Suprapubic skin (tissue), 4 donors: ENCODE data around the gene VCAN.

Experiments
- EP300 ChIP-seq: sonication (generic); formaldehyde crosslinking; IDR thresholded peaks from one replicate; pipeline ENCODE4 v1.6.1; 2017; ENCODE audit warnings: antibody characterized with exemption
- POLR2A ChIP-seq, 2 donors: fragments of 450-650 bp; IDR thresholded peaks; one replicate each; pipeline ENCODE4 v1.6.1; 2017; ENCODE audit warnings: antibody characterized with exemption in 2 of 2, mild to moderate bottlenecking in 2 of 2, moderate library complexity in 2 of 2
- POLR2AphosphoS5 ChIP-seq, 3 donors: sonication (generic); formaldehyde crosslinking; IDR thresholded peaks; one replicate each; pipeline ENCODE4 v1.6.1; 2017; ENCODE audit warnings: antibody characterized with exemption in 3 of 3
- TF ChIP-seq, protein P1 (sequence below), 2 donors: fragments of 200-600 bp in 1 of 2; fragments of 450-650 bp in 1 of 2; sonication (generic) in 1 of 2; IDR thresholded peaks; one replicate each; pipeline ENCODE4 v1.5.1; 2016 to 2019; ENCODE audit warnings: antibody characterized with exemption in 2 of 2, mild to moderate bottlenecking in 1 of 2, moderate library complexity in 1 of 2

DNA sequence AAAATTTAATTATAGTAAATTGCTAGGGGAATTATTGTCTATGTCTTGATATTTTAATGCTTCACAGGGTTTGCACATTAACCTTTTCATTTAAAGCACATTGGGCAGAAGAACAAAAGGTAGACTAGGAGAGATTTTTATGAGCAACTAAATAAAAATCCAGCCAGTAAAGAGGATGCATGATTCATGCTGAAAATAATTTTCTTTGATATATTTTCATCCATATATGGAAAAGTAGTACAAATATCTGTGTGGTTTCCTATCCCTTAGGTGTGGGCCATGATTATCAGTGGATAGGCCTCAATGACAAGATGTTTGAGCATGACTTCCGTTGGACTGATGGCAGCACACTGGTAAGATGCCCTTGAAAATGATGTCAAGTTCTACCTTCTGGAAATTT lies 83.1 kb downstream of the VCAN start:
- TF ChIP-seq, protein P1, sequence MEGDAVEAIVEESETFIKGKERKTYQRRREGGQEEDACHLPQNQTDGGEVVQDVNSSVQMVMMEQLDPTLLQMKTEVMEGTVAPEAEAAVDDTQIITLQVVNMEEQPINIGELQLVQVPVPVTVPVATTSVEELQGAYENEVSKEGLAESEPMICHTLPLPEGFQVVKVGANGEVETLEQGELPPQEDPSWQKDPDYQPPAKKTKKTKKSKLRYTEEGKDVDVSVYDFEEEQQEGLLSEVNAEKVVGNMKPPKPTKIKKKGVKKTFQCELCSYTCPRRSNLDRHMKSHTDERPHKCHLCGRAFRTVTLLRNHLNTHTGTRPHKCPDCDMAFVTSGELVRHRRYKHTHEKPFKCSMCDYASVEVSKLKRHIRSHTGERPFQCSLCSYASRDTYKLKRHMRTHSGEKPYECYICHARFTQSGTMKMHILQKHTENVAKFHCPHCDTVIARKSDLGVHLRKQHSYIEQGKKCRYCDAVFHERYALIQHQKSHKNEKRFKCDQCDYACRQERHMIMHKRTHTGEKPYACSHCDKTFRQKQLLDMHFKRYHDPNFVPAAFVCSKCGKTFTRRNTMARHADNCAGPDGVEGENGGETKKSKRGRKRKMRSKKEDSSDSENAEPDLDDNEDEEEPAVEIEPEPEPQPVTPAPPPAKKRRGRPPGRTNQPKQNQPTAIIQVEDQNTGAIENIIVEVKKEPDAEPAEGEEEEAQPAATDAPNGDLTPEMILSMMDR (IDR thresholded peaks at IDR 0.05), result no peak
- no peak for TF ChIP-seq EP300
- no peak for TF ChIP-seq POLR2AphosphoS5 (IDR thresholded peaks at IDR 0.05)
- no peak for TF ChIP-seq POLR2A (IDR thresholded peaks at IDR 0.05)
